HG02852 (cell line): ENCODE data around the gene HEXIM2.
A peak's percentile ranks its signal among the peaks of the same experiment; 100 is the strongest.

Experiments used
- ATAC-seq: cut with Tn5 transposase; IDR thresholded peaks from one replicate; pipeline ENCODE4 v1.9.1; 2021; ENCODE audit warnings: mild to moderate bottlenecking, moderate library complexity; ENCODE audit not compliant: unreplicated experiment

HEXIM2 gene

GRCh38 chr17:45127548-45128300 is 34.0 kb upstream of the HEXIM2 start:
- ATAC-seq, result no peak

- ATAC-seq, result no peak
These were observed 33.3 kb upstream of the HEXIM2 start for GRCh38 chr17:45128331-45128730.

- no peak for ATAC-seq
These were observed 32.7 kb upstream of the HEXIM2 start for GRCh38 chr17:45128989-45129388.

GRCh38 chr17:45129426-45129939 is 32.2 kb upstream of the HEXIM2 start:
- ATAC-seq, result no peak

GRCh38 chr17:45129940-45130680 is 31.6 kb upstream of the HEXIM2 start:
- ATAC-seq, result no peak

- ATAC-seq, result no peak
These were observed 30.7 kb upstream of the HEXIM2 start for GRCh38 chr17:45130681-45131615.

- ATAC-seq, result no peak
These were observed 29.9 kb upstream of the HEXIM2 start for GRCh38 chr17:45131616-45132319.

GRCh38 chr17:45132320-45132571 is 29.4 kb upstream of the HEXIM2 start, which contains the start of gene PLCD3:
PLCD3 (minus strand) TSS chr17:45132515; CDS start chr17:45132410, 105 bp downstream.
- no peak for ATAC-seq

GRCh38 chr17:45132572-45133463 is 28.9 kb upstream of the HEXIM2 start:
- peak; percentile 33 for ATAC-seq

- ATAC-seq, result peak; percentile 70
These were observed 26.3 kb upstream of the HEXIM2 start, which contains the start of gene ACBD4 for GRCh38 chr17:45135192-45135977. ACBD4 (plus strand) TSS chr17:45135687; CDS start chr17:45136145, 458 bp downstream.

- ATAC-seq, result no peak
These were observed 25.5 kb upstream of the HEXIM2 start for GRCh38 chr17:45135978-45136791.

- ATAC-seq, result no peak
These were observed 24.7 kb upstream of the HEXIM2 start for GRCh38 chr17:45136846-45137560.

GRCh38 chr17:45137561-45138305 is 23.9 kb upstream of the HEXIM2 start:
- ATAC-seq, result no peak

GRCh38 chr17:45138911-45139532 is 22.7 kb upstream of the HEXIM2 start:
- ATAC-seq, result no peak

GRCh38 chr17:45139533-45139920 is 22.1 kb upstream of the HEXIM2 start:
- ATAC-seq, result no peak

GRCh38 chr17:45143094-45143670 is 18.5 kb upstream of the HEXIM2 start:
- ATAC-seq, result no peak
